ENCODE measurements around the gene STAT5A. TPM values are rescaled to one million over a fixed set of nuclear protein-coding genes. Genes with fewer than 3 reads are reported as not detected.

Gene STAT5A
- total and polyA plus RNA-seq, 9 of the 15 experiments (the other 6 are each of a cell fraction or from before 2014, with no cell fraction given), result 79.9 to 415 (median 196) TPM

GRCh38 chr17:42304187-42305030 is 16.1 kb downstream of the STAT5A start:
- no peak overlapping the region for H3K4me2 ChIP-seq (ENCODE audit: insufficient read depth, low read length)
- H3K9ac ChIP-seq (ENCODE audit: insufficient read depth in 1 of 2, low read depth in 2 of 2, low read length in 2 of 2), result peak overlapping the region in 1 of 2 experiments; percentile 78; a peak in 2 of 4 replicates
- no peak overlapping the region for H2AFZ ChIP-seq (ENCODE audit: low read depth, low read length)
- peaks cover 59% of the 10 kb centered on the region for H3K79me2 ChIP-seq (ENCODE audit: control insufficient read depth, insufficient read depth, low read length)
- no peak overlapping the region for H3K4me3 ChIP-seq
- intact Hi-C loops (cut with micrococcal nuclease) (no loop called here), in situ Hi-C loops (cut with MboI) (no loop called here)
- BruUV-seq (replicated peaks), result no TSS peak
- H4K20me1 ChIP-seq (replicated peaks; ENCODE audit: control insufficient read depth, insufficient read depth, low read length), result no peaks in the 10 kb centered on the region
- ChIA-PET CTCF (ENCODE audit: low intra/inter-chr PET ratio) (no interaction called here), POLR2A (interaction anchor here (0.6 to 2.0 kb wide), 6 partner anchors 8 to 16 kb away, joined by 3 to 6 read pairs (median 5); no protein-coding TSS in a partner anchor)
- 0 out of 3 replicates have a peak overlapping the region, but pooled peaks have one; percentile 19 for H3K27ac ChIP-seq (ENCODE audit: extremely low read depth, low read depth, low read length)
- H3K27me3 ChIP-seq (ENCODE audit: control insufficient read depth in 2 of 2, insufficient read depth in 2 of 2, low read length in 2 of 2), result no peaks in the 10 kb centered on the region
- DNase-seq (ENCODE audit: extremely low read depth in 1 of 4, low spot score in 3 of 4) (no peak), ATAC-seq (no peak), FAIRE-seq (no peak)
- 90% methylated on average over 15 of the region's 16 CpGs for WGBS (ENCODE audit: insufficient coverage, low coverage, missing lambda C conversion rate)
- H3K9me3 ChIP-seq (replicated peaks; ENCODE audit: control insufficient read depth, insufficient read depth, low read depth, low read length), result no peaks in the 10 kb centered on the region
- no peaks in the 10 kb centered on the region for H3K9me1 ChIP-seq (ENCODE audit: control insufficient read depth, insufficient read depth, low read length)
- peaks cover 7 to 40% of the 10 kb centered on the region in 2 experiments; a peak in 4 of 5 replicates for H3K4me1 ChIP-seq (replicated peaks in 1 of 2; ENCODE audit: control insufficient read depth in 2 of 2, insufficient read depth in 2 of 2, low read length in 2 of 2)
- H3K36me3 ChIP-seq (ENCODE audit: control insufficient read depth, insufficient read depth, low read length), result peaks cover 91% of the 10 kb centered on the region
- no peak for TF ChIP-seq TARDBP (IDR thresholded peaks at IDR 0.05)
- no peak for TF ChIP-seq MYNN (IDR thresholded peaks at IDR 0.05)
- no peak for TF ChIP-seq MYNN (CRISPR knock-in tag; IDR thresholded peaks at IDR 0.05)
- TF ChIP-seq NCOR1 (IDR thresholded peaks at IDR 0.05), result no peak
- no peak for TF ChIP-seq OTX1 (CRISPR knock-in tag; IDR thresholded peaks at IDR 0.05)
- TF ChIP-seq BMI1 (IDR thresholded peaks at IDR 0.05; ENCODE audit: low read length), result no peak
- TF ChIP-seq TRIM24 (IDR thresholded peaks at IDR 0.05), result no peak
- no peak for TF ChIP-seq PRPF4 (IDR thresholded peaks at IDR 0.05; ENCODE audit: insufficient read depth, low read depth, low read length, poor library complexity, severe bottlenecking)
- TF ChIP-seq ZNF224 (CRISPR knock-in tag; IDR thresholded peaks at IDR 0.05), result no peak
- no peak for TF ChIP-seq CBX5 (IDR thresholded peaks at IDR 0.05; ENCODE audit: borderline replicate concordance, low read depth)
- TF ChIP-seq RUNX1 (IDR thresholded peaks at IDR 0.05; ENCODE audit: low read depth), result no peak
- peak; percentile 75 for TF ChIP-seq RBFOX2 (IDR thresholded peaks at IDR 0.05; ENCODE audit: low read depth, low read length)
- no peak for TF ChIP-seq EP300 (IDR thresholded peaks at IDR 0.05; ENCODE audit: low read length)
- no peak for TF ChIP-seq STAT5A (IDR thresholded peaks at IDR 0.05; ENCODE audit: borderline replicate concordance, low read length)
- TF ChIP-seq ADNP (tag; IDR thresholded peaks at IDR 0.05), result no peak
- TF ChIP-seq ZBTB7A (IDR thresholded peaks at IDR 0.05; ENCODE audit: borderline replicate concordance, control insufficient read depth, low read depth, low read length), result peak; percentile 38; the same call in 1 of the 2 replicates
- no peak for TF ChIP-seq PPARD (CRISPR knock-in tag; IDR thresholded peaks at IDR 0.05)
- TF ChIP-seq ZNF384 (IDR thresholded peaks at IDR 0.05; ENCODE audit: low read depth, low read length), result no peak
- TF ChIP-seq CHAMP1 (IDR thresholded peaks at IDR 0.05), result no peak
- no peak for TF ChIP-seq HCFC1 (IDR thresholded peaks at IDR 0.05; ENCODE audit: low read depth, low read length)
- peak; percentile 76 for TF ChIP-seq POLR2G (IDR thresholded peaks at IDR 0.05; ENCODE audit: low read depth, low read length)
- no peak for TF ChIP-seq ZNF282 (CRISPR knock-in tag; IDR thresholded peaks at IDR 0.05)

Data from K562 (cell line).